GM19240 (cell line): ENCODE results near the gene ACSL3.
"Not testable (repeated sequence)": the region's sequence is repeated elsewhere in the genome, so short reads cannot be mapped to it uniquely, and the experiment has no call there.

Source experiments
- DNase-seq: peaks from one replicate; pipeline ENCODE4 v3.0.0; 2011; ENCODE audit warnings: low spot score; ENCODE audit not compliant: insufficient read length

ACSL3 gene

GRCh38 chr2:222860740-222861410, at the start of gene ACSL3:
ACSL3 (plus strand) TSS chr2:222861036; CDS start chr2:222908773, 47,737 bp downstream.
- peak; percentile 89 for DNase-seq

GRCh38 chr2:222811828-222812227, 49.0 kb upstream of the ACSL3 start:
- no peak for DNase-seq

- DNase-seq, result peak; percentile 66
Observed at GRCh38 chr2:222813177-222813843, 47.5 kb upstream of the ACSL3 start.

GRCh38 chr2:222819722-222820333, 41.0 kb upstream of the ACSL3 start:
- no peak for DNase-seq

- DNase-seq, result no peak
Observed at GRCh38 chr2:222823183-222823930, 37.5 kb upstream of the ACSL3 start.

- DNase-seq, result no peak
Observed at GRCh38 chr2:222825031-222825430, 35.8 kb upstream of the ACSL3 start.

GRCh38 chr2:222827417-222827816, 33.4 kb upstream of the ACSL3 start:
- no peak for DNase-seq

GRCh38 chr2:222828572-222828971, 32.3 kb upstream of the ACSL3 start:
- no peak for DNase-seq

- DNase-seq, result no peak
Observed at GRCh38 chr2:222830164-222830563, 30.7 kb upstream of the ACSL3 start.

GRCh38 chr2:222833410-222833809, 27.4 kb upstream of the ACSL3 start:
- DNase-seq, result no peak

- DNase-seq, result no peak
Observed at GRCh38 chr2:222835143-222835822, 25.6 kb upstream of the ACSL3 start.

GRCh38 chr2:222835823-222836151, 25.0 kb upstream of the ACSL3 start:
- DNase-seq, result no peak

- DNase-seq, result no peak
Observed at GRCh38 chr2:222837643-222838056, 23.2 kb upstream of the ACSL3 start.

GRCh38 chr2:222840060-222840802, 20.6 kb upstream of the ACSL3 start:
- no peak for DNase-seq

GRCh38 chr2:222842491-222843174, 18.2 kb upstream of the ACSL3 start:
- no peak for DNase-seq

GRCh38 chr2:222844323-222844722, 16.5 kb upstream of the ACSL3 start:
- DNase-seq, result no peak

- DNase-seq, result not testable (repeated sequence)
Observed at GRCh38 chr2:222845314-222845713, 15.5 kb upstream of the ACSL3 start.

- no peak for DNase-seq
Observed at GRCh38 chr2:222846003-222846402, 14.8 kb upstream of the ACSL3 start.

GRCh38 chr2:222848031-222848430, 12.8 kb upstream of the ACSL3 start:
- not testable (repeated sequence) for DNase-seq

- no peak for DNase-seq
Observed at GRCh38 chr2:222848862-222849261, 12.0 kb upstream of the ACSL3 start.
